Measurements from ENCODE around the gene FBXO42. TPM values are rescaled to one million over a fixed set of nuclear protein-coding genes. Genes with fewer than 3 reads are reported as not detected.
A peak's percentile ranks its signal among the peaks of the same experiment; 100 is the strongest.

FBXO42 gene
- total RNA-seq, 3 donors from 2014 or later: 20.3 to 28.5 (median 26.7) TPM

DNA sequence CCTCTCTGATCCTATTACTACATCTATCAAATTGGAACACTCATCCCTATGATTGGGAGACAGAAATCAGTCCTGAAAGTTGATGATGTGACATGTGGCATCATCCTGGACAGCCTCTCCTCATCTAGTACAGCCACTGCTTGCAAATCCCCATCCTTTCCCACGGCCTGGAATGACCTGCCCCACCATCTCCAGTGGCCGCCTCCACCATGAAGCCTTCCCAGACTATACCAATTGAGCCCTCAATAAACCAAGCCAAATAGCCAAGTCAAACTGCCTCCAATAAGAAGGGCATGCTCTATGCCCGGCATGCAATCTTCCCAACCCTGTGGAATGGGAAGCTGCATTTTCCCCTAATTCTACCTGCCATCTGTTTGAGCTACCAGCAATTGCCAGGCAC is 139.3 kb downstream of the FBXO42 start:
- TF ChIP-seq POLR2A (IDR thresholded peaks at IDR 0.05) (no peak), POLR2AphosphoS5 (IDR thresholded peaks at IDR 0.05) (no peak)
- TF ChIP-seq, protein P1, sequence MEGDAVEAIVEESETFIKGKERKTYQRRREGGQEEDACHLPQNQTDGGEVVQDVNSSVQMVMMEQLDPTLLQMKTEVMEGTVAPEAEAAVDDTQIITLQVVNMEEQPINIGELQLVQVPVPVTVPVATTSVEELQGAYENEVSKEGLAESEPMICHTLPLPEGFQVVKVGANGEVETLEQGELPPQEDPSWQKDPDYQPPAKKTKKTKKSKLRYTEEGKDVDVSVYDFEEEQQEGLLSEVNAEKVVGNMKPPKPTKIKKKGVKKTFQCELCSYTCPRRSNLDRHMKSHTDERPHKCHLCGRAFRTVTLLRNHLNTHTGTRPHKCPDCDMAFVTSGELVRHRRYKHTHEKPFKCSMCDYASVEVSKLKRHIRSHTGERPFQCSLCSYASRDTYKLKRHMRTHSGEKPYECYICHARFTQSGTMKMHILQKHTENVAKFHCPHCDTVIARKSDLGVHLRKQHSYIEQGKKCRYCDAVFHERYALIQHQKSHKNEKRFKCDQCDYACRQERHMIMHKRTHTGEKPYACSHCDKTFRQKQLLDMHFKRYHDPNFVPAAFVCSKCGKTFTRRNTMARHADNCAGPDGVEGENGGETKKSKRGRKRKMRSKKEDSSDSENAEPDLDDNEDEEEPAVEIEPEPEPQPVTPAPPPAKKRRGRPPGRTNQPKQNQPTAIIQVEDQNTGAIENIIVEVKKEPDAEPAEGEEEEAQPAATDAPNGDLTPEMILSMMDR (IDR thresholded peaks at IDR 0.05): no peak
- no peaks in the 10 kb centered on the region for H3K27me3 ChIP-seq
- H3K27ac ChIP-seq: peak overlapping the region; percentile 59 to 68
- no peak for DNase-seq (ENCODE audit: low spot score in 2 of 2)
- H3K4me3 ChIP-seq: no peak overlapping the region
- no peaks in the 10 kb centered on the region for H3K9me3 ChIP-seq
- no peaks in the 10 kb centered on the region for H3K36me3 ChIP-seq
- intact Hi-C loops (cut with DNase I; ENCODE audit: low total_unique reads): no loop called here
- H3K4me1 ChIP-seq: peaks cover 0 to 17% of the 10 kb centered on the region in 2 donors

DNA sequence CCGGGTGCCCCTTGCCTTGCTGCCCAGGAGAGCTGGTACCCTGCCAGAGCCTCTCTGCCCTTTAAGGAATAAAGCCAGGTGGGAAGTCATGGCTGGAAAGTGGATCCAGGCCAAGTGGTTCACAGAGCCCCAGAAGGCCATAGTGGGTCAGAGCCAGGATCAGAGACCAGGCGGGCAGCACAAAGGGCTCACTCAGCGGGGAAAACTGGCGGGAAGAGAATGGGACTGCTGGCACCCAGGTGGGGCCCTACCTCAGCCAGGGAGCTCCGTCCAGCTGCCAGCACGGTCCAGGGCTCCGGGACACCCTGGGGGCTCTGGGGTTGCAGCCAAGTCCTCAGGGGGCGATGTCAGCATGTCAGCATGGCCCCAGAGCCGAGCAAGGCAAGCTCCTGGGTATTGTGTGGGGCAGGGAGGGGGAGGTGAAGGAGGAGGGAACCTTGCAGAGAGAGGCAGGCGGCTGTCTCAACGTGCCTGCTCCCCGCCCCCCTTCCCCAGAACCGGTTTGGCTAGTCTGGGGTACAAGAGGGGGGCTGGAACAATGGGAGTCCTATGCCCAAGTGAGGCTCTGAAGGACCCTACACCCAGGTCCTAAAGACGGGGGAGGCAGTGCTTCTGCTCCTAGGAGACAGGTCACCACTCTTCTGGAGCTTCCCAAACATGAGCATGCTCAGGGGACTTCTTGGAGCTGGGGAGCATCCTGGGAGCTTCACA is 139.9 kb downstream of the FBXO42 start, which contains the start of gene ARHGEF19:
Gene ARHGEF19 (minus strand): TSS at position 402 of the 711 bp plus-strand sequence. CDS start 3,598 bp downstream, outside the sequence.
- H3K9me3 ChIP-seq: no peaks in the 10 kb centered on the region
- peak; percentile 75 to 81 for DNase-seq (ENCODE audit: low spot score in 2 of 2)
- H3K4me1 ChIP-seq: peaks cover 0 to 17% of the 10 kb centered on the region in 2 donors
- peak within 1 kb of the TSS; percentile 59 to 68 for H3K27ac ChIP-seq
- TF ChIP-seq POLR2AphosphoS5 (IDR thresholded peaks at IDR 0.05) (no peak), POLR2A (IDR thresholded peaks at IDR 0.05) (no peak)
- TF ChIP-seq, protein P1 (IDR thresholded peaks at IDR 0.05): no peak
- H3K27me3 ChIP-seq: no peaks in the 10 kb centered on the region
- intact Hi-C loops (cut with DNase I; ENCODE audit: low total_unique reads): no loop called here
- H3K4me3 ChIP-seq: peak within 1 kb of the TSS in 2 of 3 donors; percentile 37 to 56
- no peaks in the 10 kb centered on the region for H3K36me3 ChIP-seq

DNA sequence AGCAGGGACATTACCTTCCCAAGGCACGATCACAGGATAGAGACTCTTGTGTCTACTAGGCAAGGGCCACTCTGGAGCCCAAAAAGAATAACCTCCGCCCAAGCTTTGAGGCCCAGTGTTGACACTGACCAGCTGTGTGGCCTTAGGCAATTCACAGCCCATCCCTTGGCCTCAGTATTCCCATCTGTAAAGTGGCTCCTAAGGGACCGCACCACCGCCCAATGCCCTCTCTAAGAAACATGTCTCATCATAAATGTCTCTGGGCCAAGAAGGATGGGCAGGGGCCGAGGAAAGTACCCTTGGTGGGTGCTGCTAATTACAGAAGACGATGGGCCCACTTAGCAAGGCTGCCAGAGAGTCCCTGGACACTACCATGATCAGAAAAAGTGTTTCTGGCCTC is 140.5 kb downstream of the FBXO42 start:
- peak overlapping the region in 2 of 3 donors; percentile 37 to 56 for H3K4me3 ChIP-seq
- peak overlapping the region; percentile 59 to 68 for H3K27ac ChIP-seq
- peaks cover 0 to 17% of the 10 kb centered on the region in 2 donors for H3K4me1 ChIP-seq

DNA sequence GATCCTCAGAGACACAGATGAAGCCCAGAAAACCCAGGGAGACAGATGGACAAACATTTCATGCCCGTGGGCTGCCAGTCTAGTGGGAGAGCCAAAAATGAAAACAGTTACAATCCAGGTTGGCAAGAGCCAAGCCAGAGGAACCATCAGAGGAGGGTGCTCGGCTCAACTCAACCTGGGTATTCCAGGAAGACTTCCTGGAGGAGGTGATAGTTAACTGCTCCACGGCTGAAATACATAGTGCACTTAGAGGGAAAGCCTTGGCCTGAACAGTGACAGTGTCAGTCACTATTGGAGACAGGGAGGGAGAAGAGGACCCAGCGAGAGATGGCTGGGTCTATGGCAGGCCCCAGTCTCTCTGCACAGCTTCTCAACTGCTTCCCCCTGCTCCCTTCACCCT is 141.7 kb downstream of the FBXO42 start:
- no peak for DNase-seq (ENCODE audit: low spot score in 2 of 2)
- H3K9me3 ChIP-seq: no peaks in the 10 kb centered on the region
- H3K4me1 ChIP-seq: peaks cover 0 to 17% of the 10 kb centered on the region in 2 donors
- intact Hi-C loops (cut with DNase I; ENCODE audit: low total_unique reads): no loop called here
- TF ChIP-seq, protein P1 (IDR thresholded peaks at IDR 0.05): no peak
- TF ChIP-seq POLR2AphosphoS5 (IDR thresholded peaks at IDR 0.05) (no peak), POLR2A (IDR thresholded peaks at IDR 0.05) (no peak)
- H3K27ac ChIP-seq: no peak overlapping the region
- no peaks in the 10 kb centered on the region for H3K27me3 ChIP-seq
- H3K36me3 ChIP-seq: no peaks in the 10 kb centered on the region
- no peak overlapping the region for H3K4me3 ChIP-seq

More for the DNA sequence above, 140.5 kb downstream of the FBXO42 start:
- no peaks in the 10 kb centered on the region for H3K9me3 ChIP-seq
- TF ChIP-seq, protein P1 (IDR thresholded peaks at IDR 0.05): no peak
- TF ChIP-seq POLR2AphosphoS5 (IDR thresholded peaks at IDR 0.05) (no peak), POLR2A (IDR thresholded peaks at IDR 0.05) (no peak)
- no peaks in the 10 kb centered on the region for H3K36me3 ChIP-seq
- DNase-seq (ENCODE audit: low spot score in 2 of 2): no peak
- intact Hi-C loops (cut with DNase I; ENCODE audit: low total_unique reads): no loop called here
- no peaks in the 10 kb centered on the region for H3K27me3 ChIP-seq

DNA sequence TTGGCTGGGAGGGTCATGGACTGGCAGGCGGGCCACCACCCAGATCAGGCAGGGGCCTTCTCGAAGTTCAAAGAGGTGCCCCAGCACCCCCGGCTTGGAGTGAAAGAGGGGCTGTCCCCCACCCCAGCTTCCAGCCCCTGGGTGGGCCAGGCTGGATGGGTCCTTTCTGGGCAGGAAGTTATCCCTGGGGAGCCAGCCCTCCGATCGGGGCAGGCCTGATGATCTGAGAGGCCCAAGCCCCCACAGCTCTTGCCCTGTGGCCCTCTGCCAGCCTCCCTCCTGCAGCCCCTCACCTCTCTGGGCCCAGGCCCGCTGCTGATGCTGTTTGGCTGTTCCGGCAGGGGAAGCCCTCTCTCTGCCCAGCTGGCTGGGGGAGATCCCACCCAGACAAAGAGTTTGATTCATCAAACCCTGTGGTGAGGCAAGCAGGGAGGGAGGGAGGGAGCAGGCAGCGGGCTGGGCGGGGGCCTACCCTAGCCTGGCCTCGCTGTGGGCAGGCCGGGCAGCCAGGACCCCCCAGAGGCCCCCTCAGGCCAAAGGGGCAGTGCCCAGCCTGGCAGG is 142.4 kb downstream of the FBXO42 start:
- Histone ChIP-seq H3K27ac (peak overlapping the region in 1 of 2 donors; percentile 52), H3K27me3 (no peaks in the 10 kb centered on the region), H3K36me3 (no peaks in the 10 kb centered on the region), H3K4me3 (peak overlapping the region in 1 of 3 donors; percentile 20), H3K4me1 (peaks cover 0 to 17% of the 10 kb centered on the region in 2 donors), H3K9me3 (no peaks in the 10 kb centered on the region)
- TF ChIP-seq POLR2AphosphoS5 (IDR thresholded peaks at IDR 0.05) (no peak), POLR2A (IDR thresholded peaks at IDR 0.05) (no peak)
- intact Hi-C loops (cut with DNase I; ENCODE audit: low total_unique reads): loop anchor here (5.0 to 10.0 kb wide), 2 partner anchors 675 to 1278 kb away; no protein-coding TSS in a partner anchor
- DNase-seq (ENCODE audit: low spot score in 2 of 2): no peak

Measured in breast epithelium (tissue), 4 donors.